Mucosa of stomach (tissue), 1 donor: ENCODE data around the gene ISCA1.

Source experiments
- H3K27me3 ChIP-seq: one replicate; pipeline ENCODE4 v1.7.0; 2013; ENCODE audit warnings: mild to moderate bottlenecking, low read length; ENCODE audit not compliant: control insufficient read depth, insufficient read depth
- H3K36me3 ChIP-seq: one replicate; pipeline ENCODE4 v1.7.0; 2013; ENCODE audit warnings: low read length; ENCODE audit not compliant: control insufficient read depth, insufficient read depth
- H3K4me1 ChIP-seq: one replicate; pipeline ENCODE4 v1.7.0; 2013; ENCODE audit warnings: mild to moderate bottlenecking, low read length; ENCODE audit not compliant: control insufficient read depth, insufficient read depth
- H3K4me3 ChIP-seq: one replicate; pipeline ENCODE4 v1.7.0; 2013; ENCODE audit warnings: low read length
- H3K9ac ChIP-seq: one replicate; pipeline ENCODE4 v1.7.0; 2013; ENCODE audit warnings: mild to moderate bottlenecking, low read length, moderate library complexity
- H3K9me3 ChIP-seq: one replicate; pipeline ENCODE4 v1.7.0; 2013; ENCODE audit warnings: mild to moderate bottlenecking, low read length, moderate library complexity; ENCODE audit not compliant: control insufficient read depth
- donor health status: Pancreatic carcinoma.

The ISCA1 gene

DNA sequence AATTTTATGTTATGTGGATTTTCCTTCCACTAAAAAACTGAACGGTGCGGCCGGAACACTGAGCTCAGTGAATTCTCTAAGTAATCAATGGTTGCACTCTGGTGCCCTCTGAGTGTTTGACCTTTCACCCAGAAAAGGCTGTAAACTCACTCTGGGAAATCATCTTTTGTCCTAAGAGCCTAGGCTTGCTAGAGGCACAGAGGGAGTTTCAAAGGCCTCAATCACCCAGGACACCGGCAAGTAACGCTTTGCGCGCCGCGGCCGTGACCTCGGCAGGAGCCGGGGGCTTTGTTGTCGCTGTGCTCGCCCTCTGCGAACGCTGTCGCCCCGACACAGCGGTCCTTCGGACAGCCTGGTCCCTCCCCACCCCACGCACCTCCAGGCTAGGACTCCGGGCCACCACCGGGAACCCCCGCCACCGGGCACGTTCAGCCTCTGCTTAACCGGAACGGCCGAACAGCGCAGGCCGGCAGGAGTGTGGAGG is 703 bp downstream of the ISCA1 start:
- H3K9me3 ChIP-seq: no peaks in the 10 kb centered on the region
- H3K4me1 ChIP-seq: peaks cover 4% of the 10 kb centered on the region
- peak overlapping the region; percentile 57 for H3K4me3 ChIP-seq
- H3K27me3 ChIP-seq: no peaks in the 10 kb centered on the region
- H3K36me3 ChIP-seq: no peaks in the 10 kb centered on the region
- peak overlapping the region; percentile 82 for H3K9ac ChIP-seq

DNA sequence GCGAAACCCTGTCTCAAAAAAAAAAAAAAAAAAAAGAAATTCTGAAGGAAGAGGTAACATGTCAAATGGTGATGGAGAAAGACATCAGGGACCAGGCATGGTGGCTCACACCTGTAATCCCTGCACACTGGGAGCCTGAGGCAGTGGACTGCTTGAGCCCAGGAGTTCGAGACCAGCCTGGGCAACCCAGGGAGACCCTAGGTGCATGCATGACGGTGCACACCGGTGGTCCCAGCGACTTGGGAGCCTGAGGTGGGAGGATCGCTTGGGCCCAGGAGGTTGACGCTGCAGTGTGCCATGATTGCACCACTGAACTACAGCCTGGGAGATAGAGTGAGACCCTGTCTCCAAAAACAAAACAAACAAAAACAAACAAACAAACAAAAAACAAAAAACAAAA is 1.8 kb downstream of the ISCA1 start:
- Histone ChIP-seq H3K4me1 (peaks cover 4% of the 10 kb centered on the region), H3K27me3 (no peaks in the 10 kb centered on the region), H3K9me3 (no peaks in the 10 kb centered on the region), H3K4me3 (no peak overlapping the region), H3K36me3 (no peaks in the 10 kb centered on the region), H3K9ac (no peak overlapping the region)

DNA sequence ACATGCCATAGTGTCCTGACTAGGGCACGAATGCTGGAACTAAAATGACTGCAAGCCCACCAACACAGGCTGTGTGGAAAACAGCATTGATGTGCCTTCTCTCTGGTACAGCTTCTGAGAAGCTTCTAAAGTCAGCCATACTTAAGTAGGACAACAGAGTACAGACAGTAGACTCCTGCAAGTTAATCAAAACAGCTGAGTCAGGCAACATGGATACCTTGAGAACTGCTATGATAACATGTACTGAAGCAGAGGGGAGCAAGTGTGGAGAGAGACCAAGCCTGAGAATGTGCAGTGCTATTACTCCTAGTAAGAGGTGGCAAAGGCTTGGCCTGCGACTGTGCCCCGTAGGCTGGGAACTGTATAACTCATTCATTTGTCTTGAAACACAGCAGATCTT is 2.5 kb downstream of the ISCA1 start:
- Histone ChIP-seq H3K36me3 (no peaks in the 10 kb centered on the region), H3K4me1 (peaks cover 4% of the 10 kb centered on the region), H3K9ac (no peak overlapping the region), H3K4me3 (no peak overlapping the region), H3K27me3 (no peaks in the 10 kb centered on the region), H3K9me3 (no peaks in the 10 kb centered on the region)

DNA sequence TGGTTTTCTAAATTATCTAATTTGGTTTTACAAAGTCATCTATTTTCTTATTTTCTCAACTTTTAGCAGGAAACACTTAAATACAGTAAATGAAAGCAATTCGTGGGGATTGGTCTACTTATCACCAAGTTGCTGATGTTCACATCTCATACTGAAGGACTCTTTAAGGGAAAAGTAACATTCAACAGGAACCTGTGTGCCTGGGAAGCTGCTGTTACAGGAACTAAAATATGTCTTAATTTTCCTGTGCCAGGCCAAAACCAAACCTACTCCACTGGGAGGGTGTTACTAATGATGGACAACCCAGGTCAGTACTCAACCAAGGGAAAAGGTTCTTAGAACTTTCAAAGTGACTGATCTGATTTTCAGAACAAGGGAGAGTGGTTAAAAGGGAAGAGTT is 5.3 kb downstream of the ISCA1 start:
- Histone ChIP-seq H3K36me3 (no peaks in the 10 kb centered on the region), H3K9ac (no peak overlapping the region), H3K4me1 (no peaks in the 10 kb centered on the region), H3K4me3 (no peak overlapping the region), H3K27me3 (no peaks in the 10 kb centered on the region), H3K9me3 (no peaks in the 10 kb centered on the region)

DNA sequence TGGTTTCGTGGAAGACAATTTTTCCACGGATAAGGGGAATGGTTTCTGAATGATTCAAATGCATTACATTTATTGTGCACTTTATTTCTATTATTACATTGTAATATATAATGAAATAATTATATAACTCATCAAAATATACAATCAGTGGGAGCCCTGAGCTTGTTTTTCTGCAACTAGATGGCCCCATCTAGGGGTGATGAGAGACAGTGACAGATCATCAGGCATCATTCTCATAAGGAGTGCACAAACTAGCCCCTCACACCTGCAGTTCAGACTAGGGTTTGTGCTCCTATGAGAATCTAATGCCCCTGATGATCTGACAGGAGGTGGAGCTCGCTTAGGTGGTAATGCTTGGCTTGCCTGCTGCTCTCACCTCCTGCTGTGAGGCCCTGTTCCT is 6.4 kb downstream of the ISCA1 start:
- no peaks in the 10 kb centered on the region for H3K9me3 ChIP-seq
- no peak overlapping the region for H3K9ac ChIP-seq
- H3K27me3 ChIP-seq: no peaks in the 10 kb centered on the region
- no peaks in the 10 kb centered on the region for H3K4me1 ChIP-seq
- H3K36me3 ChIP-seq: no peaks in the 10 kb centered on the region
- H3K4me3 ChIP-seq: no peak overlapping the region

DNA sequence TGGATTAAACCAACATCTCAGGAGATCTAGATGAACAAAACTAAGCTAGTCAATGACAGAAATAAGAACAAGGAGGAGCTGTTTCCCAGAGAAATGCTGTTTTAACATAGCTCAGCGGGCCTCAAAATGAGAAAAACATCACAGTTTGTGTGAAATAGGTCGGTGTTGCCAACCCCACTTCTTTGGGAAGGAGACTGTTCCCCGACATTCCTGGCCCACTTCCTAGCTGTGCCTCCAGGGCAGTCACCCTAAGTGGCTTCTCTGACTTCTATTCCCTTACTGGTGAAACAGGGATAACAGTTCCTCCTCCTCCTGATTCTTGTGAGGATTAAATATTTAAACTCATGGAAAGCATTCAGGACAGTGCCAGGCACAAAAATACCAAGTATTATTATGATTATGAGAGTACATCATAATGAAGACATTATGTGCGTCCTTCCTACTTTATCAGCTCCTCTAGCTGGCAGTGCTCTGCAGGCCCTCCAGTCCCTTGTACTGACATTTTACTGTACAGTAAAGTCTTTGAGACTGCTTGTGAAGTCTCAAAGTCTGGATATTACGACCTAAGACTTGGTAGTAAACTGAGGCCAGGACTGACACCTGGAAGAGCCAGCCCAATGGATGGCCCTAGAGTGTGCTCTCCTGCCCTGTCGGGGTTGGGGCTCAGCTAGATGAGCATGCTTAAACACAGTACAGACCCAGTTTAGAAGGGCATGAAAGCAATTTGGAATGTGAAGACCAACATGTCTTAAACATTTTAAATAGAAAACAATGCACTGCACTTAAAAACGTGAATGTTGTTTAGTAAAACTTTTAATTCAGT is 7.3 kb downstream of the ISCA1 start:
- Histone ChIP-seq H3K27me3 (no peaks in the 10 kb centered on the region), H3K9ac (no peak overlapping the region), H3K36me3 (no peaks in the 10 kb centered on the region), H3K4me1 (no peaks in the 10 kb centered on the region), H3K9me3 (no peaks in the 10 kb centered on the region), H3K4me3 (no peak overlapping the region)

DNA sequence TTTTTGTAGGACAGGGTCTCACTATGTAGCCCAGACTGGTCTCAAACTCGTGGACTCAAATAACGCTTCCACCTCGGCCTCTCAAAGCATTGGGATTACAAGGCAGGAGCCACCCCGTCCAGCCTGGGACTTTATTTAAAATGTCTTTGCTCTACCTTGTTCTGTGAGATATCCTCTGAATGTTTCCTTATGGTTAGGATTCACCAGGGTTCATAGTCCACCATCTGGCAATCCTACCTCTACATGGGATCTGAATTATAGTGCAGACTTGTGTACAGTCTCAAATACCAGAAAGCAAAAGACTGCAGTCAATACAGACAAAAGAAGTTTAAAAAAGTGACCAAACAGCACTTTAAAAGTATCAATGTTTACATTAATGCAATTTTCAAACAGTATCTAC is 10.1 kb downstream of the ISCA1 start:
- no peaks in the 10 kb centered on the region for H3K4me1 ChIP-seq

DNA sequence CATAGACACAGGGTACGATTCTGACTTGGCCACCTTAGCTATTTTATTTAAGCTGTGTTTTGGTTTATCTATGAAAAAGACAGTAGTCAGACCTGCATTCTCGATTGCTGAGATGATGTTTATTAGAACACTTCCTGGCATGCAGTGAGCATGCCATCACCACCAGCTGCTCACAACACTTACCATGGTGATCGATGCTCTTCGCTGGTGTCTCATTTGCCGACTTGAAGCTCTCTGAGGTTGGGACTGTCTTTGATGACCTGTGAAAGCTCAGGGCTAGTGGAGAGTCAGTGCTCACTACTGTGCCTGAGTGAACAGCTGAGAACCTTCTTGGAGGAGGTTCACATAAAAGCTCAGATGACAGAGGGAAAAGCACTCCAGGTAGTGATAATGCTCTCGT is 18.5 kb downstream of the ISCA1 start:
- H3K36me3 ChIP-seq: no peaks in the 10 kb centered on the region
- H3K9ac ChIP-seq: no peak overlapping the region
- no peaks in the 10 kb centered on the region for H3K4me1 ChIP-seq
- no peak overlapping the region for H3K4me3 ChIP-seq
- no peaks in the 10 kb centered on the region for H3K27me3 ChIP-seq
- H3K9me3 ChIP-seq: no peaks in the 10 kb centered on the region

More for the DNA sequence above, 10.1 kb downstream of the ISCA1 start:
- Histone ChIP-seq H3K36me3 (no peaks in the 10 kb centered on the region), H3K27me3 (no peaks in the 10 kb centered on the region), H3K4me3 (no peak overlapping the region), H3K9ac (no peak overlapping the region), H3K9me3 (no peaks in the 10 kb centered on the region)

DNA sequence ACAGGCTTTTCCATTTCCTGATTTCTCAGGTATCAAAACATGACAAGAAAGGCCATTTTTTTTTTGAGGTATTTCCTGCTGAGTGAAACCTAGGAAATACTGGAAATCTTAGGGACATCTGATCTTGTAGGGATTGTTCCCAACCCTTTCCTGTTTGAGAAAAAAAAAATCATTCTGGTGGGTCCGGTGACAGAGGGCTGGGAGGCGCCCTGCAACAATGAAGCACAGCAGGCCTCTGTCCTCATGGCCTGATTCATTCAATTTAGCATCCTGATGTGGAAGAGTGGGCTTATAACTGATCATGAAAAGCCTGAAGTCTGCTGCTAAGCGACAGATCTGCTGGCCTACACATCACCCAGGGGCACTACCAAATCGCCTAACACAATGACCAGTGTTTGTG is 19.8 kb downstream of the ISCA1 start:
- Histone ChIP-seq H3K4me1 (no peaks in the 10 kb centered on the region), H3K9me3 (no peaks in the 10 kb centered on the region), H3K36me3 (no peaks in the 10 kb centered on the region)

DNA sequence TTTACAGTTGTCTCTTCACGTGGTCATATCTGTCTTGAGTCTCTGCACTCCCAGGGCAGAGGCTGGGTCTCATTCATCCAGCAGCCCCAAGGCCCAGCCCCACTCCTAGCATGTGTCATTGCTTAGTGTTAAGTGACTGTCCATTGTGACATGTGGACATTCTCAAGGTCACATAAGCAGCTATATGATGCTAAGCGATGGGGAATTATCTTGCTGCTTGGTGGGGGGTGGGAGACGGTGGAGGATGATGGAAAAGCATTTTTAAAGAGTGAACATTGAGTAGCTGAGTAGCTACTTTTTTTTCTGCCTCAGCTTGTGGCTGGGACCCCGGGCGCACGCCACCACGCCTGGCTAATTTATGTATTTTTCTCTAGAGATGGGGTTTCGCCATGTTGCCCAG is 22.8 kb downstream of the ISCA1 start, which contains the start of gene C9orf153:
C9orf153 (minus strand) TSS at position 101 of the 400 bp plus-strand sequence. CDS start 30,054 bp downstream, outside the sequence.
- Histone ChIP-seq H3K4me3 (no peak within 1 kb of the TSS), H3K9ac (no peak within 1 kb of the TSS), H3K27me3 (no peaks in the 10 kb centered on the region), H3K4me1 (no peaks in the 10 kb centered on the region), H3K36me3 (no peaks in the 10 kb centered on the region), H3K9me3 (no peaks in the 10 kb centered on the region)

More for the DNA sequence above, 19.8 kb downstream of the ISCA1 start:
- no peaks in the 10 kb centered on the region for H3K27me3 ChIP-seq
- no peak overlapping the region for H3K9ac ChIP-seq
- no peak overlapping the region for H3K4me3 ChIP-seq

DNA sequence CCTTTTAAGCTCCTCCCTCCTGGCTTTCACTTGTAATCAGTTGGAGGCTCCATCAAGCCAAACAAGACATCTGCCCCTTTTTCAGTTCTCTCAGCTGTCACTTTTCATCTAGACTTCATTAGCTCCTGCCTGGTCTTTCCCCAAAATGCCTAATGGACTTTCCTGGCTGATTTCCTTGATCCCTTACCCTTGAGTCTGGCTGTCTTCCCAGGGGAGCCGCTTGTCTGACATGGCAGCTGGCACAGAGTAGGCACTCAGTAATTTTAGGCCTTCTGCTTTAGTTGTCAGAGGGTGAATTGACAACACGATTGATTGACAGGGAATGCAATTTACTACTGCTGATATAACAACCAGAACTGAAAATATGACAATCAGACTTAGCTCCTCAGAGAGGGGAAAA is 24.9 kb downstream of the ISCA1 start:
- H3K4me3 ChIP-seq: no peak overlapping the region
- no peaks in the 10 kb centered on the region for H3K36me3 ChIP-seq
- H3K4me1 ChIP-seq: no peaks in the 10 kb centered on the region
- H3K27me3 ChIP-seq: no peaks in the 10 kb centered on the region
- H3K9ac ChIP-seq: no peak overlapping the region
- no peaks in the 10 kb centered on the region for H3K9me3 ChIP-seq

DNA sequence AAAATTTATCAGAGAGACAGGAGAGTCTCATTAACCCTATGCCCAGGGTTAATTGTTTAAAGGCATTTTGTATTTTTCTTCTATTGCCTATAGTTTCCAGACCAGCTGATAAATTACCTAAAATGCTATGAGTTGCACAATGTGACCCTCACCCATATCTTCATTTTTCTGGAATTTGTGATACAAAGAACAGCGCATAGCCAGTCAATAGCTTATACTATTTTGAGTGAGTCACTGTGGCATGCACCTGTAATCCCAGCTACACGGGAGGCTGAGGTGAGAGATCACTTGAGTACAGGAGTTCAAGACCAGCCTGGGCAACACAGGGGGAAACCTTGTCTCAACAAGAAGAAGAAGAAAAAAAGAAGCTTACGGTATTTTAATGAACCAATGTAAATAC is 25.7 kb downstream of the ISCA1 start:
- Histone ChIP-seq H3K36me3 (no peaks in the 10 kb centered on the region), H3K4me1 (no peaks in the 10 kb centered on the region), H3K9me3 (no peaks in the 10 kb centered on the region), H3K27me3 (no peaks in the 10 kb centered on the region), H3K4me3 (no peak overlapping the region), H3K9ac (no peak overlapping the region)
